Tibial artery (tissue), 4 donors: Measurements from ENCODE around the gene COPS3.

Experiments used
- DNase-seq, 2 donors: peaks; one replicate each; pipeline ENCODE4 v3.0.0-alpha.2; 2019
- H3K27ac ChIP-seq, 2 donors: fragments of 200-600 bp; sonication (generic) in 1 of 2; 1 replicate in 1 of 2; 2 replicates in 1 of 2; pipeline ENCODE4 v1.5.1; 2018 to 2019; ENCODE audit warnings: mild to moderate bottlenecking in 1 of 2
- H3K27me3 ChIP-seq, 2 donors: fragments of 200-600 bp; sonication (generic) in 1 of 2; one replicate each; pipeline versions ENCODE4 v1.5.1 to v1.6.0; 2016 to 2019
- H3K36me3 ChIP-seq, 3 donors: fragments of 200-600 bp; sonication (generic) in 2 of 3; one replicate each; pipeline ENCODE4 v1.5.1; 2016 to 2019; ENCODE audit warnings: mild to moderate bottlenecking in 2 of 3
- H3K4me1 ChIP-seq, 4 donors: fragments of 200-600 bp; sonication (generic) in 2 of 4; 1 replicate in 3 of 4; 2 replicates in 1 of 4; pipeline ENCODE4 v1.5.1; 2016 to 2019
- H3K4me3 ChIP-seq, 2 donors: fragments of 200-600 bp; sonication (generic) in 1 of 2; 1 replicate in 1 of 2; 2 replicates in 1 of 2; pipeline ENCODE4 v1.5.1; 2018 to 2019; ENCODE audit warnings: mild to moderate bottlenecking in 2 of 2
- H3K9me3 ChIP-seq, 3 donors: fragments of 200-600 bp; sonication (generic) in 1 of 3; one replicate each; pipeline ENCODE4 v1.5.1; 2016 to 2019
- intact Hi-C: fragments of 100-400 bp; cut with DNase I; formaldehyde crosslinking; loops from one replicate; pipeline ENCODE4 v1.15.0; 2023; ENCODE audit warnings: low total_unique reads
- TF ChIP-seq, protein P1 (sequence below), 2 experiments: fragments of 200-600 bp in 1 of 2; fragments of 450-650 bp in 1 of 2; IDR thresholded peaks; one replicate each; pipeline ENCODE4 v1.5.1; 2017 to 2019; ENCODE audit warnings: antibody characterized with exemption in 2 of 2, mild to moderate bottlenecking in 1 of 2, moderate library complexity in 1 of 2

Gene COPS3

DNA sequence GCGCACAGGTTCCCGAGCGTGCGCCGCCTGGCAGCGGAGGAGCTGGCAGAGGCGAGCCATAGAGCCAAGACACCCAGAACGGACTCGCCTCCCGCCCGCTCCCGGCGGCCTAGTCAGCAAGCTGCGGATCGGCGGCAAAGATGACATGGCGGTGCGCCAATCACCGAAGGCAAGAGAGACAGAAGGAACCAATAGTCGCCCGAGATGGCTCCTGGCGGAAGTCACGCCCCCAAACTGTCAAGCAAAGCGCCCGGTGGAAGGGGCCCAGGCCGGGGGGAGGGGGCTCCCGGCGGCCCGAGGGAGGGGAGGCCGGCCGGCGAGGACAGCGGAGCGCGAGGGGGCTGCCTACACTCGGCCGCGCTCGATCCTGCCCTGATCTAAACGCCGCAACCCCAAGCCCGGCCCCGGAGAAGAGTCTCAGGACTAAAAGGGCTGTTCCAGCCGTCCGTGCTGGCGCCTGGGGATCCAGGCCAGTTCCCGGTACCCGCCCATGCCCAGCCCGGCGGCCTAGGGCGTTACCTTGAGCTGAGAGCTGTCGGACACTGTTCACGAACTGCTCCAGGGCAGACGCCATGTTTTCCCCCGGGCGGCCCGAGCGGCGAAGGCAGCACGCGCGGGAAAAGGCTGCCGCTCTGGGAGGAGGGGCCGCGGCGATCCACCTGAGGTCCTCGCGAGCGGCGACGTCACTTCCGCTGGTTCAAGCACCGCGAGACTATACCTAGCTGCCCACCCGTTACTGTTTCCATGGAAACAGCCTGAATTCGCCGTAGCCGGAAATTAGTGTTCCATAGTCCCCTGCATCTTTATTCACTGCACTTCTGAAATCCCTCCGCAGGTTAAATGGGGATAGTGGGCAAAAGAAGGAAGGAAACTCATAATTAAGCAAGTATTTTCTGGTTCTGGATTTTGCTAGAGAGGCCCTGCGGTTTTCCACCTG, at the start of gene COPS3:
Gene COPS3 (minus strand): TSS at position 634 of the 937 bp plus-strand sequence. CDS start 60 bp downstream, at position 574.
- peaks cover 0 to 2% (median 0%) of the 10 kb centered on the region in 3 donors for H3K36me3 ChIP-seq
- TF ChIP-seq, protein P1, sequence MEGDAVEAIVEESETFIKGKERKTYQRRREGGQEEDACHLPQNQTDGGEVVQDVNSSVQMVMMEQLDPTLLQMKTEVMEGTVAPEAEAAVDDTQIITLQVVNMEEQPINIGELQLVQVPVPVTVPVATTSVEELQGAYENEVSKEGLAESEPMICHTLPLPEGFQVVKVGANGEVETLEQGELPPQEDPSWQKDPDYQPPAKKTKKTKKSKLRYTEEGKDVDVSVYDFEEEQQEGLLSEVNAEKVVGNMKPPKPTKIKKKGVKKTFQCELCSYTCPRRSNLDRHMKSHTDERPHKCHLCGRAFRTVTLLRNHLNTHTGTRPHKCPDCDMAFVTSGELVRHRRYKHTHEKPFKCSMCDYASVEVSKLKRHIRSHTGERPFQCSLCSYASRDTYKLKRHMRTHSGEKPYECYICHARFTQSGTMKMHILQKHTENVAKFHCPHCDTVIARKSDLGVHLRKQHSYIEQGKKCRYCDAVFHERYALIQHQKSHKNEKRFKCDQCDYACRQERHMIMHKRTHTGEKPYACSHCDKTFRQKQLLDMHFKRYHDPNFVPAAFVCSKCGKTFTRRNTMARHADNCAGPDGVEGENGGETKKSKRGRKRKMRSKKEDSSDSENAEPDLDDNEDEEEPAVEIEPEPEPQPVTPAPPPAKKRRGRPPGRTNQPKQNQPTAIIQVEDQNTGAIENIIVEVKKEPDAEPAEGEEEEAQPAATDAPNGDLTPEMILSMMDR (IDR thresholded peaks at IDR 0.05): no peak
- intact Hi-C loops: no loop called here
- no peaks in the 10 kb centered on the region for H3K27me3 ChIP-seq
- peaks cover 0 to 38% (median 21%) of the 10 kb centered on the region in 4 donors for H3K4me1 ChIP-seq
- DNase-seq: peak; percentile 98
- H3K9me3 ChIP-seq: no peaks in the 10 kb centered on the region
- peak within 1 kb of the TSS; percentile 92 to 100 for H3K27ac ChIP-seq
- H3K4me3 ChIP-seq: peak within 1 kb of the TSS; percentile 70 to 97

GRCh38 chr17:17328251-17328650, 47.2 kb upstream of the COPS3 start:
- TF ChIP-seq, protein P1 (IDR thresholded peaks at IDR 0.05): no peak
- no peaks in the 10 kb centered on the region for H3K36me3 ChIP-seq
- H3K4me3 ChIP-seq: no peak overlapping the region
- intact Hi-C loops: no loop called here
- H3K9me3 ChIP-seq: no peaks in the 10 kb centered on the region
- no peak overlapping the region for H3K27ac ChIP-seq
- H3K4me1 ChIP-seq: no peaks in the 10 kb centered on the region
- DNase-seq: no peak
- no peaks in the 10 kb centered on the region for H3K27me3 ChIP-seq

GRCh38 chr17:17326275-17326875, 45.3 kb upstream of the COPS3 start:
- DNase-seq: peak in 1 of 2 donors; percentile 44
- intact Hi-C loops: no loop called here
- Histone ChIP-seq H3K9me3 (no peaks in the 10 kb centered on the region), H3K4me3 (no peak overlapping the region), H3K36me3 (no peaks in the 10 kb centered on the region), H3K27ac (no peak overlapping the region), H3K27me3 (no peaks in the 10 kb centered on the region), H3K4me1 (no peaks in the 10 kb centered on the region)
- TF ChIP-seq, protein P1 (IDR thresholded peaks at IDR 0.05): no peak

DNA sequence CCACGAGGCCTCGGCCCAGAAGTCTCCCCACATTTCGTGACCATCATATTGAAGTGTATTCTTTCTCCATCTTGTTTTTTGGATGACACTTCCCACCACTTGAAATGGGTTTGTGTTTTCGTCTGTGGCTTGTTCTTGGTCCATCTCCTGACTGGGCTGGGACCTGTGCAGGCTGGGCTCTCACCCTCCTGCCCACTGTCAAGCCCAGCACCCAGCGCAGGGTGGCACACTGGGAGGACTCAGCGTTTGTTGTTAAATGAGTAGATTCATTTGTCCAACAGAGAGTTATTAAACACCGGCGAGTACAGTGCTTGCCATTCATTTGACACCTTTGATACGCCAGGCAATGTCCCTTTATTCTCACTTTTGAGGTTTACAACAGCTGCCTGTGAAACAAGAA, 44.8 kb upstream of the COPS3 start:
- Histone ChIP-seq H3K4me3 (no peak overlapping the region), H3K27me3 (no peaks in the 10 kb centered on the region), H3K4me1 (no peaks in the 10 kb centered on the region), H3K36me3 (no peaks in the 10 kb centered on the region), H3K27ac (no peak overlapping the region), H3K9me3 (no peaks in the 10 kb centered on the region)
- intact Hi-C loops: no loop called here
- TF ChIP-seq, protein P1 (IDR thresholded peaks at IDR 0.05): no peak
- peak in 1 of 2 donors; percentile 37 for DNase-seq

- Histone ChIP-seq H3K27ac (no peak overlapping the region), H3K36me3 (no peaks in the 10 kb centered on the region), H3K27me3 (no peaks in the 10 kb centered on the region), H3K4me3 (no peak overlapping the region), H3K9me3 (no peaks in the 10 kb centered on the region), H3K4me1 (no peaks in the 10 kb centered on the region)
- DNase-seq: peak in 1 of 2 donors; percentile 52
- TF ChIP-seq, protein P1 (IDR thresholded peaks at IDR 0.05): no peak
- intact Hi-C loops: no loop called here
Observed at GRCh38 chr17:17325228-17325627, 44.2 kb upstream of the COPS3 start.
